Psoas muscle (tissue), 8 donors: Measurements from ENCODE around the gene SART3. TPM values are rescaled to one million over a fixed set of nuclear protein-coding genes. Genes with fewer than 3 reads are reported as not detected.
"Not testable (repeated sequence)": the region's sequence is repeated elsewhere in the genome, so short reads cannot be mapped to it uniquely, and the experiment has no call there.

Experiments used
- ATAC-seq, 4 donors: fragments of 200-7000 bp; cut with Tn5 transposase; one replicate each; pipeline ENCODE4 v1.9.1; 2020; ENCODE audit warnings: moderate library complexity in 3 of 4, mild to moderate bottlenecking in 2 of 4
- DNase-seq, 2 donors: peaks; one replicate each; pipeline ENCODE4 v3.0.0-alpha.2; 2020
- H3K27ac ChIP-seq: fragments of 200-600 bp; one replicate; pipeline ENCODE4 v1.8.0; 2022
- H3K27me3 ChIP-seq, 3 donors: fragments of 200-600 bp in 1 of 3; one replicate each; pipeline versions ENCODE4 v1.6.1 to v1.8.0; 2013 to 2022; ENCODE audit warnings: low read length in 2 of 3, mild to moderate bottlenecking in 2 of 3, moderate library complexity in 1 of 3; ENCODE audit not compliant: insufficient read depth in 3 of 3
- H3K36me3 ChIP-seq, 2 donors: fragments of 200-600 bp in 1 of 2; one replicate each; pipeline versions ENCODE4 v1.6.1 to v1.8.0; 2013 to 2022; ENCODE audit warnings: low read depth in 1 of 2, mild to moderate bottlenecking in 1 of 2, moderate library complexity in 1 of 2; ENCODE audit not compliant: insufficient read depth in 1 of 2
- H3K4me1 ChIP-seq: fragments of 200-600 bp; one replicate; pipeline ENCODE4 v1.8.0; 2022
- H3K4me3 ChIP-seq: fragments of 200-600 bp; one replicate; pipeline ENCODE4 v1.8.0; 2022; ENCODE audit warnings: mild to moderate bottlenecking
- H3K9me3 ChIP-seq: fragments of 200-600 bp; one replicate; pipeline ENCODE4 v1.8.0; 2022
- CTCF ChIP-seq: fragments of 200-600 bp; IDR thresholded peaks from one replicate; pipeline ENCODE4 v1.8.0; 2022; ENCODE audit warnings: antibody characterized with exemption
- WGBS, 3 donors: extraction: QIAGEN DNeasy Blood & Tissue Kit; methylation state at CpG; one replicate each; pipeline versions ENCODE4 v1.1.6 to v1.1.7; 2013; 5-methylcytosine and 5-hydroxymethylcytosine counted together
- intact Hi-C, 2 donors: fragments of 100-400 bp; cut with DNase I; formaldehyde crosslinking; loops; one replicate each; pipeline versions ENCODE4 v1.11.0 to v1.14.2; 2022
- polyA plus RNA-seq, 3 donors: library from polyadenylated mRNA; stranded (reverse); fragments of 200-250 nt; gene quantifications; one replicate each; pipeline ENCODE4 v1.2.3, GENCODE V29; 2013
- total RNA-seq, 4 donors: library from RNA; stranded (reverse); fragmentation: NEBNext Ultra II Directional in 2 of 4; extraction: Animal tissue kit (Norgen Biotek cat#: 25700) in 2 of 4; gene quantifications; one replicate each; pipeline versions ENCODE4 v1.2.1 to v1.2.4, GENCODE V29; 2021 to 2023
- donor health status: healthy with polysubstance abuse.
- donor health status: DM: no; HTN: no; CAD: no; lungs with moderate emphysema.
- donor health status: Bipolar disorder and iron deficiency.
- donor health status: healthy.
- donor health status: DM: yes; HTN: yes; CAD: no.
- donor health status: DM: no; HTN: no; CAD: no.
- donor health status: DM: no; HTN: no; CAD: no.
- donor health status: DM: yes; HTN: yes; CAD: no.

SART3 gene
- total and polyA plus RNA-seq, 7 donors = 13.4 to 35.3 (median 24.2) TPM

- DNase-seq (no peak), ATAC-seq (no peak)
- 93 to 98% (median 96%) methylated on average over 10 of the region's 10 CpGs for WGBS, 3 donors
- Histone ChIP-seq H3K9me3 (no peaks in the 10 kb centered on the region), H3K4me1 (no peaks in the 10 kb centered on the region), H3K27ac (no peak overlapping the region), H3K36me3 (no peaks in the 10 kb centered on the region), H3K27me3 (no peaks in the 10 kb centered on the region), H3K4me3 (no peak overlapping the region)
- intact Hi-C loops = no loop called here
- no peak for TF ChIP-seq CTCF
Measured at GRCh38 chr12:108594323-108594903, 33.4 kb upstream of the SART3 start.

GRCh38 chr12:108592033-108592909 is 31.3 kb upstream of the SART3 start:
- DNase-seq (no peak), ATAC-seq (no peak)
- no peak overlapping the region for H3K27ac ChIP-seq
- intact Hi-C loops = no loop called here
- 94 to 96% (median 94%) methylated on average over 25 of the region's 25 CpGs for WGBS, 3 donors
- no peaks in the 10 kb centered on the region for H3K36me3 ChIP-seq
- H3K4me1 ChIP-seq = no peaks in the 10 kb centered on the region
- no peaks in the 10 kb centered on the region for H3K9me3 ChIP-seq
- H3K27me3 ChIP-seq = no peaks in the 10 kb centered on the region
- TF ChIP-seq CTCF = no peak
- H3K4me3 ChIP-seq = no peak overlapping the region

DNA sequence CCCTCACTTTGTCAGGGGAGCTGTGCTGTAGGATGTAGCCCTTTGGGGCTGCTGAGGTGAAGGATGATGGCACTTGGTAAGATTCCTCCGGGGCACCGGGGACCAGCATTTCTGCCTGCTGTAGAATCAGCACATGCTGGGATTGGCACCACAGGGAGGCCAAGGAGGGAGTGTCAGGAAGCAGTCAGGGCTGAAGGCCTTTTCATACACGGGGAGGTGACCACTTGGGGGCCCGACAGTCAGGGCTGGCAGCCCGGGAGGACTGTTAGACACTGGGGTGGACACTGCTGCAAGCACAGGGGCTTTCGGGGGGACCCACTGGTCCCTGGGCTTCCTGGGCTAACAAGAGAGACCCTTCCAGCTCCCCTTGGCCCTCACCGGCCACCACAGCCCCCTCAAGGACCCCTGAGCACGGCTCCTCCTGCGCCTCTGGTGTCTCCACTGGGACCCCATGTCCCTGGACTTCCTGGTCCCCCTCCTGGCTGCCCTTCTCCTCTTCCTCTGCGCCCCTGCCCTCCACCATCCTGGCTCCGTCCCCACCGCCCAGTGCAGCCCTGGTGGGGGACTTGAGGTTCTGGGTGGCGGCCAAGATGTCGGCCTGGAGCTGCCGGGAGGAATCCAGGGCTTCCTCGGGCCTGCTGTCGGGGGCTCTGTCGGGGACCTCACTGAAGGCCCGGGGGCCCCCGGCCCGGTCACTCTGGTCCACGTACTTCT is 30.5 kb upstream of the SART3 start:
- no peak for ATAC-seq
- H3K4me1 ChIP-seq = no peaks in the 10 kb centered on the region
- no peak for DNase-seq
- 86 to 89% (median 86%) methylated on average over 21 to 22 of the region's 22 CpGs for WGBS, 3 donors
- H3K27ac ChIP-seq = no peak overlapping the region
- H3K9me3 ChIP-seq = no peaks in the 10 kb centered on the region
- TF ChIP-seq CTCF = no peak
- H3K4me3 ChIP-seq = no peak overlapping the region
- H3K27me3 ChIP-seq = no peaks in the 10 kb centered on the region
- H3K36me3 ChIP-seq = no peaks in the 10 kb centered on the region
- intact Hi-C loops = no loop called here

DNA sequence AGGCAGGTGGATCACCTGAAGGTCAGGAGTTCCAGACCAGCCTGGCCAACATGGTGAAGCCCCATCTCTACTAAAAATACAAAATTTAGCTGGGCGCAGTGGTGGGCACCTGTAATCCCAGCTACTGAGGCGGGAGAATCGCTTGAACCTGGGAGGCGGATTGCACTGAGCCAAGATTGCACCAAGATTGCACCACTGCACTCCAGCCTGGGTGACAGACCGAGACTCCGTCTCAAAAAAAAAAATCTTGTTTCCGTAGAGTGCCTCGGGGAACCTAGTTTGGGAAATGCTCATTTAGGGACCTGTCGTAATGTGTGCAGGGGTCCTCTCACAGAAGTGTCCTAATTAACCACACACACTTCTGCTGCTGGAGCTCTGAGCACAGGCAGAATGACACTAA is 29.5 kb upstream of the SART3 start:
- H3K27ac ChIP-seq, H3K27me3 ChIP-seq, H3K4me1 ChIP-seq, H3K4me3 ChIP-seq, H3K9me3 ChIP-seq, intact Hi-C loops, ATAC-seq, DNase-seq, H3K36me3 ChIP-seq: not testable (repeated sequence)
- 92 to 95% (median 93%) methylated on average over 9 of the region's 9 CpGs for WGBS, 3 donors

- DNase-seq (no peak), ATAC-seq (no peak)
- Histone ChIP-seq H3K4me1 (no peaks in the 10 kb centered on the region), H3K36me3 (no peaks in the 10 kb centered on the region), H3K27me3 (no peaks in the 10 kb centered on the region), H3K27ac (no peak overlapping the region), H3K9me3 (no peaks in the 10 kb centered on the region), H3K4me3 (no peak overlapping the region)
- no peak for TF ChIP-seq CTCF
- 81 to 85% (median 83%) methylated on average over 7 of the region's 7 CpGs for WGBS, 3 donors
- intact Hi-C loops = no loop called here
Measured at GRCh38 chr12:108589840-108590229, 28.9 kb upstream of the SART3 start.
